ENCODE data around the gene ADGRB3.

The ADGRB3 gene

DNA sequence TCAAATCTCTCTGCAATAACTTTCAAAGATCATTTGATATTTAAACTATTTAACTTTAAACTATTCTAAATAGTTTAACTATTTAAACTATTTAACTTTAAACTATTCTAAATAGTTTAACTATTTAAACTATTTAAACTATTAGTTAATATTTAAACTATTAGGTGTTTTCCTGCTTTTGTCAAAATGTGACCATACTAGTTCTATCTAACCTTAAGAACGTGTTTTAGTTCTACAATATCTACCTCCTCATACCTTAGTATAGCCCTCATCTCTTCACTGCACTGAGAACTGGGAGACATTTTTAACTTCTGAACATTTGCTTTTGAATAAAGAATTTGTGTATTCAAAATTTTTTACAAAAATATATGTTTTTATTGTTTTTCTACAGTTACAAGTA lies 429.1 kb downstream of the ADGRB3 start:
- Histone ChIP-seq H3K18ac (ENCODE audit: low read length) (no peak overlapping the region), H3K4me1 (ENCODE audit: control insufficient read depth in 2 of 2, insufficient read depth in 1 of 2, low read depth in 1 of 2, low read length in 2 of 2) (no peaks in the 10 kb centered on the region), H3K23ac (ENCODE audit: low read depth, low read length, poor library complexity) (no peak overlapping the region), H3K4ac (ENCODE audit: low read length) (no peak overlapping the region), H3K27ac (replicated peaks; ENCODE audit: low read length) (no peak overlapping the region), H2BK120ac (ENCODE audit: low read depth, low read length) (no peak overlapping the region), H3K4me3 (ENCODE audit: low read length in 2 of 2) (no peak overlapping the region), H2BK15ac (ENCODE audit: low read length) (no peak overlapping the region), H2BK12ac (ENCODE audit: low read length) (no peak overlapping the region), H3K14ac (ENCODE audit: low read length) (no peak overlapping the region), H3K36me3 (replicated peaks in 1 of 2; ENCODE audit: control insufficient read depth in 2 of 2, insufficient read depth in 2 of 2, low read length in 2 of 2) (no peaks in the 10 kb centered on the region), H3K9me3 (replicated peaks in 1 of 2; ENCODE audit: control insufficient read depth in 2 of 2, insufficient read depth in 1 of 2, low read depth in 1 of 2, low read length in 2 of 2) (no peaks in the 10 kb centered on the region), H2AK5ac (ENCODE audit: low read depth, low read length) (no peak overlapping the region), H3K27me3 (ENCODE audit: control insufficient read depth in 3 of 3, insufficient read depth in 3 of 3, low read depth in 1 of 3, low read length in 3 of 3) (no peaks in the 10 kb centered on the region), H2BK5ac (ENCODE audit: low read length) (no peak overlapping the region), H4K8ac (ENCODE audit: low read depth, low read length) (no peak overlapping the region), H3K4me2 (ENCODE audit: insufficient read depth, low read length, poor library complexity, severe bottlenecking) (no peak overlapping the region), H2AFZ (ENCODE audit: low read length) (no peak overlapping the region), H3K79me1 (ENCODE audit: low read depth, low read length) (no peaks in the 10 kb centered on the region), H4K91ac (ENCODE audit: low read depth, low read length, poor library complexity) (no peak overlapping the region), H3K9ac (ENCODE audit: low read depth, low read length, poor library complexity) (no peak overlapping the region)
- no peak for DNase-seq (ENCODE audit: low spot score)
- no CpG with 5 or more reads among the region's 1 CpG for WGBS, 2 donors (ENCODE audit: extremely low coverage in 2 of 2, insufficient read length in 2 of 2, insufficient replicate concordance in 1 of 2)

DNA sequence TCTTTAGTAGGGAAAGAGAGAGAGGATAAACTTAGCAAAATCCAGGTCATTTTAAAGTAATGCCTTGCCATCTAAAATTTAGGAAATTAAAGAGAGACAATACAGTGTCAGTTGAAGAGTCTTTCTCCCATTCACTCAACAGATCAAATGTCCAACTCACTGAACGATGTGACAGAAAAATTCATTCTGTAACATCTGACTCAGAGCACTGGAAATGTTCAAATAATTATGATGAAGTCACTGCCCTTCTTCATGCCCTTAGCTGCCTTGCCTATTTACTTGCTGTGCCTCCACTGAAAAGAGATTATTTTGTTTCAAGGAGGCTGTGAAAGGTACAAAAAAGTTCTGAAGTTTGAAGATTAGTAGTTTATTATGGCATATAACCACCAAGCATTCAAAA lies 434.8 kb downstream of the ADGRB3 start:
- Histone ChIP-seq H3K9ac (ENCODE audit: low read depth, low read length, poor library complexity) (no peak overlapping the region), H2BK12ac (ENCODE audit: low read length) (no peak overlapping the region), H3K23ac (ENCODE audit: low read depth, low read length, poor library complexity) (no peak overlapping the region), H4K8ac (ENCODE audit: low read depth, low read length) (no peak overlapping the region), H4K91ac (ENCODE audit: low read depth, low read length, poor library complexity) (no peak overlapping the region), H3K27ac (replicated peaks; ENCODE audit: low read length) (no peak overlapping the region), H3K9me3 (replicated peaks in 1 of 2; ENCODE audit: control insufficient read depth in 2 of 2, insufficient read depth in 1 of 2, low read depth in 1 of 2, low read length in 2 of 2) (no peaks in the 10 kb centered on the region), H2BK120ac (ENCODE audit: low read depth, low read length) (no peak overlapping the region), H2BK5ac (ENCODE audit: low read length) (no peak overlapping the region), H3K18ac (ENCODE audit: low read length) (no peak overlapping the region), H3K4me2 (ENCODE audit: insufficient read depth, low read length, poor library complexity, severe bottlenecking) (no peak overlapping the region), H3K27me3 (ENCODE audit: control insufficient read depth in 3 of 3, insufficient read depth in 3 of 3, low read depth in 1 of 3, low read length in 3 of 3) (no peaks in the 10 kb centered on the region), H2AFZ (ENCODE audit: low read length) (no peak overlapping the region), H3K79me1 (ENCODE audit: low read depth, low read length) (no peaks in the 10 kb centered on the region), H3K4me3 (ENCODE audit: low read length in 2 of 2) (no peak overlapping the region), H3K36me3 (replicated peaks in 1 of 2; ENCODE audit: control insufficient read depth in 2 of 2, insufficient read depth in 2 of 2, low read length in 2 of 2) (no peaks in the 10 kb centered on the region), H2BK15ac (ENCODE audit: low read length) (no peak overlapping the region), H2AK5ac (ENCODE audit: low read depth, low read length) (no peak overlapping the region), H3K4ac (ENCODE audit: low read length) (no peak overlapping the region), H3K14ac (ENCODE audit: low read length) (no peak overlapping the region), H3K4me1 (ENCODE audit: control insufficient read depth in 2 of 2, insufficient read depth in 1 of 2, low read depth in 1 of 2, low read length in 2 of 2) (no peaks in the 10 kb centered on the region)
- no CpG with 5 or more reads among the region's 1 CpG for WGBS, 2 donors (ENCODE audit: extremely low coverage in 2 of 2, insufficient read length in 2 of 2, insufficient replicate concordance in 1 of 2)
- DNase-seq (ENCODE audit: low spot score), result no peak

DNA sequence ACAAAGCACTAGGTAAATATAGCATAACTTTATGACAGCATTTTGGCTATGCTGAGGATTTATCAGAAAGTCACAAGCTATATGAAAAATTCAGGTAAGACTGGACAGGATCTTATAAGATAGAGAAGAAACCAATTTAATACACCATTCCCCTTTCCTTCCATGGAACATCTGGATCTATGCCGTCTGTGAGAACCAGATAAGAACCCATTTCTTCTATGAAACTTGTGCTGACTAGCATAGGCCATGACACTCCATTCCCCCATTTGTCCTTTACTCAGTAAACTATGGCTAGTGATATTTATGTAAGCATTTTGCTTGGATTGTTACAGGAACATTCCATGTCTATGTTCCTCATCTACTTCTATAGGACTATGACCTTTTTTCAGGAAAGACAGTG lies 437.7 kb downstream of the ADGRB3 start:
- Histone ChIP-seq H2BK15ac (ENCODE audit: low read length) (no peak overlapping the region), H3K4me1 (ENCODE audit: control insufficient read depth in 2 of 2, insufficient read depth in 1 of 2, low read depth in 1 of 2, low read length in 2 of 2) (no peaks in the 10 kb centered on the region), H2BK120ac (ENCODE audit: low read depth, low read length) (no peak overlapping the region), H3K4me2 (ENCODE audit: insufficient read depth, low read length, poor library complexity, severe bottlenecking) (no peak overlapping the region), H3K36me3 (replicated peaks in 1 of 2; ENCODE audit: control insufficient read depth in 2 of 2, insufficient read depth in 2 of 2, low read length in 2 of 2) (no peaks in the 10 kb centered on the region), H3K9ac (ENCODE audit: low read depth, low read length, poor library complexity) (no peak overlapping the region), H2BK12ac (ENCODE audit: low read length) (no peak overlapping the region), H2AK5ac (ENCODE audit: low read depth, low read length) (no peak overlapping the region), H4K8ac (ENCODE audit: low read depth, low read length) (no peak overlapping the region), H3K27me3 (ENCODE audit: control insufficient read depth in 3 of 3, insufficient read depth in 3 of 3, low read depth in 1 of 3, low read length in 3 of 3) (no peaks in the 10 kb centered on the region), H3K79me1 (ENCODE audit: low read depth, low read length) (no peaks in the 10 kb centered on the region), H3K27ac (replicated peaks; ENCODE audit: low read length) (no peak overlapping the region), H3K23ac (ENCODE audit: low read depth, low read length, poor library complexity) (no peak overlapping the region), H3K9me3 (replicated peaks in 1 of 2; ENCODE audit: control insufficient read depth in 2 of 2, insufficient read depth in 1 of 2, low read depth in 1 of 2, low read length in 2 of 2) (no peaks in the 10 kb centered on the region), H3K4me3 (ENCODE audit: low read length in 2 of 2) (no peak overlapping the region), H3K14ac (ENCODE audit: low read length) (no peak overlapping the region), H3K18ac (ENCODE audit: low read length) (no peak overlapping the region), H4K91ac (ENCODE audit: low read depth, low read length, poor library complexity) (no peak overlapping the region), H2AFZ (ENCODE audit: low read length) (no peak overlapping the region), H2BK5ac (ENCODE audit: low read length) (no peak overlapping the region), H3K4ac (ENCODE audit: low read length) (no peak overlapping the region)
- DNase-seq (ENCODE audit: low spot score), result no peak
- no CpG with 5 or more reads among the region's 1 CpG for WGBS, 2 donors (ENCODE audit: extremely low coverage in 2 of 2, insufficient read length in 2 of 2, insufficient replicate concordance in 1 of 2)

DNA sequence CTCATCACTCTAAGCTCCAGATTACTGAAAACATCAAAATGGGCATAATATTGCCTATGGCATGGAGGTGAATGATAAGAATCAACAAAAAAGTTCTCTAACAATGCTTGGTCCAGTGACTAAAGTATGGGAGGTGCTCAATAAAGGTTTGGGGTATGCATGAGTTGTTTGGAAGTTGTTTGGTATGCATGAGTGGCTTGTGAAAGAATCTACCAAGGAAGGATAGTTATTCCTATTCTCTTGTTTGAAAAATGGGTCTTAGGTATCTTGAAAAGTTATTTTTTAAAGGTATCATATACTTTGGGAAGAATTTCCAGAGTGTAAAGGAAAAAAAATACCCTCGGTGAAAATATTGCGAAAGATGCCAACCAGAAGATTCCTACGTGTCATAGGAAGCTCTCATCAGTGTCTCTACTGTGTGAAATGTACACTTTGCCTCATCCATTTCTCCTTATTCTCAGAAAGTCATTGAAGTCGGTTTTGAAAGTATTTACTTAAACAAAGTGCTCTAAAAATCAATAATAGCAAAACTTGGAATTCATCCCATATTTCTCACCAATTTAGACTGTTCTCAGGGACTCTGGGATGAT lies 449.8 kb downstream of the ADGRB3 start:
- no peak overlapping the region for H3K4me2 ChIP-seq (ENCODE audit: insufficient read depth, low read length, poor library complexity, severe bottlenecking)
- no peak overlapping the region for H3K4ac ChIP-seq (ENCODE audit: low read length)
- no peaks in the 10 kb centered on the region for H3K4me1 ChIP-seq (ENCODE audit: control insufficient read depth in 2 of 2, insufficient read depth in 1 of 2, low read depth in 1 of 2, low read length in 2 of 2)
- no peak overlapping the region for H2BK5ac ChIP-seq (ENCODE audit: low read length)
- no peaks in the 10 kb centered on the region for H3K79me1 ChIP-seq (ENCODE audit: low read depth, low read length)
- no peak for DNase-seq (ENCODE audit: low spot score)
- no peak overlapping the region for H2AFZ ChIP-seq (ENCODE audit: low read length)
- H3K14ac ChIP-seq (ENCODE audit: low read length), result no peak overlapping the region
- no peak overlapping the region for H3K23ac ChIP-seq (ENCODE audit: low read depth, low read length, poor library complexity)
- no peak overlapping the region for H4K91ac ChIP-seq (ENCODE audit: low read depth, low read length, poor library complexity)
- H3K27ac ChIP-seq (replicated peaks; ENCODE audit: low read length), result no peak overlapping the region
- no peak overlapping the region for H2BK120ac ChIP-seq (ENCODE audit: low read depth, low read length)
- no peak overlapping the region for H2BK15ac ChIP-seq (ENCODE audit: low read length)
- H3K27me3 ChIP-seq (ENCODE audit: control insufficient read depth in 3 of 3, insufficient read depth in 3 of 3, low read depth in 1 of 3, low read length in 3 of 3), result no peaks in the 10 kb centered on the region
- no peak overlapping the region for H3K9ac ChIP-seq (ENCODE audit: low read depth, low read length, poor library complexity)
- H3K9me3 ChIP-seq (replicated peaks in 1 of 2; ENCODE audit: control insufficient read depth in 2 of 2, insufficient read depth in 1 of 2, low read depth in 1 of 2, low read length in 2 of 2), result no peaks in the 10 kb centered on the region
- H2BK12ac ChIP-seq (ENCODE audit: low read length), result no peak overlapping the region
- no peak overlapping the region for H2AK5ac ChIP-seq (ENCODE audit: low read depth, low read length)
- no peak overlapping the region for H3K4me3 ChIP-seq (ENCODE audit: low read length in 2 of 2)
- no peaks in the 10 kb centered on the region for H3K36me3 ChIP-seq (replicated peaks in 1 of 2; ENCODE audit: control insufficient read depth in 2 of 2, insufficient read depth in 2 of 2, low read length in 2 of 2)
- WGBS, 2 donors (ENCODE audit: extremely low coverage in 2 of 2, insufficient read length in 2 of 2, insufficient replicate concordance in 1 of 2), result no CpG with 5 or more reads among the region's 4 CpGs
- H3K18ac ChIP-seq (ENCODE audit: low read length), result no peak overlapping the region
- no peak overlapping the region for H4K8ac ChIP-seq (ENCODE audit: low read depth, low read length)

All from neuronal stem cell (in vitro differentiated cells).